Uterus (tissue), 4 donors: ENCODE results near the gene PTCH2. TPM values are rescaled to one million over a fixed set of nuclear protein-coding genes. Genes with fewer than 3 reads are reported as not detected.

Experiments
- DNase-seq, 2 donors: peaks; one replicate each; pipeline ENCODE4 v3.0.0-alpha.2; 2019 to 2020
- H3K27ac ChIP-seq, 2 donors: fragments of 200-600 bp; sonication (generic); 1 replicate in 1 of 2; 2 replicates in 1 of 2; pipeline ENCODE4 v1.5.1; 2016 to 2018
- H3K27me3 ChIP-seq, 2 donors: fragments of 200-600 bp; sonication (generic); one replicate each; pipeline ENCODE4 v1.5.1; 2018 to 2019; ENCODE audit warnings: control low read depth in 1 of 2
- H3K36me3 ChIP-seq, 2 donors: fragments of 200-600 bp; sonication (generic); one replicate each; pipeline ENCODE4 v1.5.1; 2019; ENCODE audit warnings: control low read depth in 1 of 2
- H3K4me1 ChIP-seq, 2 donors: fragments of 200-600 bp; sonication (generic); one replicate each; pipeline ENCODE4 v1.5.1; 2018 to 2019; ENCODE audit warnings: control low read depth in 1 of 2
- H3K4me3 ChIP-seq, 2 donors: fragments of 200-600 bp; sonication (generic); 1 replicate in 1 of 2; 2 replicates in 1 of 2; pipeline ENCODE4 v1.5.1; 2018 to 2019; ENCODE audit warnings: mild to moderate bottlenecking in 1 of 2
- H3K9me3 ChIP-seq, 2 donors: fragments of 200-600 bp; sonication (generic); one replicate each; pipeline ENCODE4 v1.5.1; 2019; ENCODE audit warnings: control low read depth in 1 of 2
- CTCF ChIP-seq, 4 experiments: fragments of 200-600 bp in 2 of 4; fragments of 450-650 bp in 2 of 4; sonication (generic) in 2 of 4; IDR thresholded peaks; one replicate each; pipeline ENCODE4 v1.5.1; 2016 to 2019; ENCODE audit warnings: antibody characterized with exemption in 4 of 4, mild to moderate bottlenecking in 2 of 4, moderate library complexity in 1 of 4
- POLR2A ChIP-seq, 2 donors: fragments of 450-650 bp; IDR thresholded peaks; one replicate each; pipeline ENCODE4 v1.6.1; 2016; ENCODE audit warnings: antibody characterized with exemption in 2 of 2, mild to moderate bottlenecking in 1 of 2, moderate library complexity in 1 of 2
- intact Hi-C: fragments of 100-400 bp; cut with DNase I; formaldehyde crosslinking; loops from one replicate; pipeline ENCODE4 v1.15.1; 2023; ENCODE audit warnings: low total_unique reads
- total RNA-seq, 4 donors: library from RNA; depleted of rRNA in 3 of 4; stranded (reverse); fragments of >200 nt in 3 of 4; gene quantifications; one replicate each; pipeline versions ENCODE4 v1.1.0 to v1.2.4, GENCODE V29; 2014 to 2023
- donor health status: DM: yes; HTN: yes; CAD: no.

The PTCH2 gene
- total RNA-seq, 4 donors from 2014 or later: 3.1 to 8.1 (median 5.4) TPM

GRCh38 chr1:44786138-44786840 is 56.8 kb downstream of the PTCH2 start:
- Histone ChIP-seq H3K4me3 (peak overlapping the region; percentile 36 to 45), H3K4me1 (peaks cover 0 to 7% of the 10 kb centered on the region in 2 donors), H3K27me3 (no peaks in the 10 kb centered on the region), H3K27ac (peak overlapping the region; percentile 68 to 77), H3K36me3 (no peaks in the 10 kb centered on the region), H3K9me3 (no peaks in the 10 kb centered on the region)
- TF ChIP-seq POLR2A (IDR thresholded peaks at IDR 0.05) (peak in 1 of 2 donors; percentile 33), CTCF (IDR thresholded peaks at IDR 0.05) (peak; percentile 95 to 98 (median 97))
- intact Hi-C loops: loop anchor here (5.0 to 10.0 kb wide), 2 partner anchors 49 to 226 kb away; partner anchors contain the start of genes HECTD3 and UROD
- peak; percentile 64 to 78 for DNase-seq

- peak overlapping the region; percentile 36 to 45 for H3K4me3 ChIP-seq
- peak overlapping the region; percentile 68 to 77 for H3K27ac ChIP-seq
- TF ChIP-seq POLR2A (IDR thresholded peaks at IDR 0.05) (no peak), CTCF (IDR thresholded peaks at IDR 0.05) (no peak)
- no peaks in the 10 kb centered on the region for H3K27me3 ChIP-seq
- peaks cover 0 to 7% of the 10 kb centered on the region in 2 donors for H3K4me1 ChIP-seq
- intact Hi-C loops: loop anchor here (5.0 to 10.0 kb wide), 2 partner anchors 49 to 227 kb away; partner anchors contain the start of genes HECTD3 and UROD
- H3K9me3 ChIP-seq: no peaks in the 10 kb centered on the region
- DNase-seq: no peak
- no peaks in the 10 kb centered on the region for H3K36me3 ChIP-seq
Observed at GRCh38 chr1:44785501-44786137, 57.4 kb downstream of the PTCH2 start.

- H3K4me3 ChIP-seq: no peak overlapping the region
- H3K36me3 ChIP-seq: no peaks in the 10 kb centered on the region
- peaks cover 0 to 7% of the 10 kb centered on the region in 2 donors for H3K4me1 ChIP-seq
- no peaks in the 10 kb centered on the region for H3K9me3 ChIP-seq
- no peak for DNase-seq
- H3K27me3 ChIP-seq: no peaks in the 10 kb centered on the region
- TF ChIP-seq CTCF (IDR thresholded peaks at IDR 0.05) (no peak), POLR2A (IDR thresholded peaks at IDR 0.05) (no peak)
- no peak overlapping the region for H3K27ac ChIP-seq
- intact Hi-C loops: loop anchor here (5.0 to 10.0 kb wide), 2 partner anchors 50 to 227 kb away; partner anchors contain the start of genes HECTD3 and UROD
Observed at GRCh38 chr1:44785029-44785380, 58.0 kb downstream of the PTCH2 start.

- peak in 1 of 2 donors; percentile 35 for DNase-seq
- Histone ChIP-seq H3K27ac (peak overlapping the region; percentile 39 to 66), H3K4me3 (peak overlapping the region; percentile 16 to 47), H3K36me3 (no peaks in the 10 kb centered on the region), H3K27me3 (no peaks in the 10 kb centered on the region), H3K9me3 (no peaks in the 10 kb centered on the region), H3K4me1 (peaks cover 0 to 7% of the 10 kb centered on the region in 2 donors)
- intact Hi-C loops: loop anchor here (5.0 to 10.0 kb wide), 2 partner anchors 50 to 228 kb away; partner anchors contain the start of genes HECTD3 and UROD
- no peak for TF ChIP-seq POLR2A (IDR thresholded peaks at IDR 0.05)
- peak in 2 of 4 experiments; percentile 4 to 6 for TF ChIP-seq CTCF (IDR thresholded peaks at IDR 0.05)
Observed at GRCh38 chr1:44784094-44785028, 58.7 kb downstream of the PTCH2 start.
